Activated T-cell treated with anti-CD3 and anti-CD28 coated beads for 4 hours (primary cell): ENCODE results near the gene CHML.
"Not testable (repeated sequence)": the region's sequence is repeated elsewhere in the genome, so short reads cannot be mapped to it uniquely, and the experiment has no call there.

Experiments
- DNase-seq: peaks from one replicate; pipeline ENCODE4 v3.0.0-alpha.2; 2020

Gene CHML

GRCh38 chr1:241640149-241640866 is at the start of gene CHML, which contains the start of gene OPN3:
CHML (minus strand) TSS chr1:241640369; CDS start chr1:241635766, 4,603 bp downstream.
OPN3 (minus strand) TSS chr1:241640369; CDS start chr1:241640254, 115 bp downstream.
- DNase-seq, result peak; percentile 88

- no peak for DNase-seq
These were observed 48.8 kb upstream of the CHML start for GRCh38 chr1:241688940-241689368.

GRCh38 chr1:241684108-241684507 is 43.9 kb upstream of the CHML start:
- DNase-seq, result no peak

GRCh38 chr1:241682921-241683320 is 42.8 kb upstream of the CHML start:
- no peak for DNase-seq

- not testable (repeated sequence) for DNase-seq
These were observed 41.8 kb upstream of the CHML start for GRCh38 chr1:241681861-241682448.

GRCh38 chr1:241679961-241680360 is 39.8 kb upstream of the CHML start:
- DNase-seq, result no peak

- no peak for DNase-seq
These were observed 39.2 kb upstream of the CHML start for GRCh38 chr1:241679404-241679803.

GRCh38 chr1:241678536-241678935 is 38.4 kb upstream of the CHML start:
- DNase-seq, result no peak

GRCh38 chr1:241677201-241677600 is 37.0 kb upstream of the CHML start:
- peak; percentile 9 for DNase-seq

- DNase-seq, result peak; percentile 9
These were observed 35.8 kb upstream of the CHML start for GRCh38 chr1:241675983-241676382.

- no peak for DNase-seq
These were observed 34.7 kb upstream of the CHML start for GRCh38 chr1:241674805-241675384.

GRCh38 chr1:241672301-241672700 is 32.1 kb upstream of the CHML start:
- DNase-seq, result no peak

- DNase-seq, result no peak
These were observed 26.2 kb upstream of the CHML start for GRCh38 chr1:241666419-241666818.

- DNase-seq, result no peak
These were observed 20.3 kb upstream of the CHML start for GRCh38 chr1:241660424-241660972.

GRCh38 chr1:241659016-241659415 is 18.8 kb upstream of the CHML start:
- not testable (repeated sequence) for DNase-seq

- DNase-seq, result no peak
These were observed 18.1 kb upstream of the CHML start for GRCh38 chr1:241658081-241658793.

GRCh38 chr1:241654641-241655040 is 14.5 kb upstream of the CHML start:
- DNase-seq, result no peak

GRCh38 chr1:241654019-241654418 is 13.8 kb upstream of the CHML start:
- DNase-seq, result no peak

- no peak for DNase-seq
These were observed 11.8 kb upstream of the CHML start, which contains the start of gene WDR64 for GRCh38 chr1:241652012-241652411. WDR64 (plus strand) TSS chr1:241652281; CDS start chr1:241652485, 204 bp downstream.

- DNase-seq, result no peak
These were observed 8.0 kb upstream of the CHML start for GRCh38 chr1:241648159-241648558.

GRCh38 chr1:241647658-241648057 is 7.5 kb upstream of the CHML start:
- DNase-seq, result no peak

GRCh38 chr1:241646201-241646600 is 6.0 kb upstream of the CHML start:
- DNase-seq, result no peak

- no peak for DNase-seq
These were observed 5.0 kb upstream of the CHML start for GRCh38 chr1:241645199-241645598.
